Transverse colon (tissue), 3 donors: ENCODE measurements around the gene SPACA4.
"Not testable (repeated sequence)": the region's sequence is repeated elsewhere in the genome, so short reads cannot be mapped to it uniquely, and the experiment has no call there.

Experiments used
- POLR2A ChIP-seq: fragments of 450-650 bp; IDR thresholded peaks from one replicate; pipeline ENCODE4 v1.6.1; 2016; ENCODE audit warnings: antibody characterized with exemption, mild to moderate bottlenecking, moderate library complexity
- TF ChIP-seq, protein P1 (sequence below), 5 experiments: fragments of 200-600 bp in 3 of 5; fragments of 450-650 bp in 2 of 5; sonication (generic) in 3 of 5; IDR thresholded peaks; 1 replicate in 2 of 5; 2 replicates in 3 of 5; pipeline ENCODE4 v1.5.1; 2016 to 2017; ENCODE audit warnings: antibody characterized with exemption in 5 of 5, inconsistent platforms in 3 of 5, mild to moderate bottlenecking in 2 of 5, moderate library complexity in 1 of 5

DNA sequence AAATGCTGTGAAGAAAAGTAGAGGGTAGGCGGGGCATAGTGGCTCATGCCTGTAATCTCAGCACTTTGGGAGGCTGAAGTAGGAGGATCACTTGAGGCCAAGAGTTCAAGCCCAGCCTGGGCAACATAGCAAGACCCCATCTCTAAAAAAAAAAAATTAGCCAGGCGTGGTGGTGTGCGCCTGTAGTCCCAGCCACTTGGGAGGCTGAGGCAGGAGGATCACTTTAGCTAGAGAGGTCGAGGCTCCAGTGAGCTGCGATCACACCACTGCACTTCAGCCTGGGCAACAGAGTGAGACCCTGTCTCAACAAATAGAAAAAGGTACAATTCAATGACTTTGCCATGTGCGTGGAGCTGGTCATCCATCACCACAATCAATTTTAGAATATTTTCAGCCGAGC lies 28.6 kb upstream of the SPACA4 start:
- TF ChIP-seq, protein P1, sequence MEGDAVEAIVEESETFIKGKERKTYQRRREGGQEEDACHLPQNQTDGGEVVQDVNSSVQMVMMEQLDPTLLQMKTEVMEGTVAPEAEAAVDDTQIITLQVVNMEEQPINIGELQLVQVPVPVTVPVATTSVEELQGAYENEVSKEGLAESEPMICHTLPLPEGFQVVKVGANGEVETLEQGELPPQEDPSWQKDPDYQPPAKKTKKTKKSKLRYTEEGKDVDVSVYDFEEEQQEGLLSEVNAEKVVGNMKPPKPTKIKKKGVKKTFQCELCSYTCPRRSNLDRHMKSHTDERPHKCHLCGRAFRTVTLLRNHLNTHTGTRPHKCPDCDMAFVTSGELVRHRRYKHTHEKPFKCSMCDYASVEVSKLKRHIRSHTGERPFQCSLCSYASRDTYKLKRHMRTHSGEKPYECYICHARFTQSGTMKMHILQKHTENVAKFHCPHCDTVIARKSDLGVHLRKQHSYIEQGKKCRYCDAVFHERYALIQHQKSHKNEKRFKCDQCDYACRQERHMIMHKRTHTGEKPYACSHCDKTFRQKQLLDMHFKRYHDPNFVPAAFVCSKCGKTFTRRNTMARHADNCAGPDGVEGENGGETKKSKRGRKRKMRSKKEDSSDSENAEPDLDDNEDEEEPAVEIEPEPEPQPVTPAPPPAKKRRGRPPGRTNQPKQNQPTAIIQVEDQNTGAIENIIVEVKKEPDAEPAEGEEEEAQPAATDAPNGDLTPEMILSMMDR (IDR thresholded peaks at IDR 0.05), result not testable (repeated sequence)
- TF ChIP-seq POLR2A, result not testable (repeated sequence)
